Measurements from ENCODE around the gene TASP1. TPM values are rescaled to one million over a fixed set of nuclear protein-coding genes. Genes with fewer than 3 reads are reported as not detected.

TASP1 gene
- total RNA-seq, 2 donors from 2014 or later: 15.8 to 16.6 TPM

DNA sequence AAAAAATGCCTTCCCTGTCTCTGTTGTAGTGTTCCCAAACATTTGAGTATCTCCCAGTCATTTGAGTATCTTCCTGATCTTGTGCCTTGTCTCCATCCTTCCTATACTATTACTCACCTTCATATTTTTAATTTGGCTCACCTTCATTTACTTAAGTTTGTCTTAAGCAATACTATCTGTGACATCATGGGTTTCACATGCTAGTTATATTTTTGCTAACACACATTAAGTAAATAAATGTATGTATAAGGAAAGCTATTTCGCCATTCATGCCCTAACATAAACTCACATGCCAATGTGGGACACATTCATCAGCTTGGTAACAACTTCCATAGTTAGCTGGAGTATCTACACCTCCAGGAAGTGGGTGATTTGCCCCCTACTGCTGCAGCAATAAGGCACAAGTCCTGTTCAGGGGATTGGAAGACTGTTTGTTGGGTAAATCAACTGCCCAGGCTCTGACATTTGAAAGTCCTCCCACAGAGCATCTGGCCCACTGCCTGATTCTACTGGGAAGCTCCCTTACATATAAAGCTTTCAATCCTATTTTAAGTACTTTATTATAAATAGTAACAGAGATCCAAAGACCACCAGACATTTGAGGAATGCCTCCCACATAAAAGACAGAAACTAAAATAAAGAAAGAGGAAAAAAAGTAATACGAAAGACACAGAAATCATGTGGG is 285.3 kb downstream of the TASP1 start:
- Histone ChIP-seq H3K27ac (ENCODE audit: low read depth, low read length) (no peak overlapping the region), H3K27me3 (ENCODE audit: control insufficient read depth, insufficient read depth, low read length, poor library complexity, severe bottlenecking) (peaks cover 22% of the 10 kb centered on the region), H3K9me3 (ENCODE audit: control insufficient read depth, low read length) (no peaks in the 10 kb centered on the region), H3K9ac (ENCODE audit: extremely low read depth, low read length, poor library complexity, severe bottlenecking) (no peak overlapping the region), H3K36me3 (ENCODE audit: control insufficient read depth, insufficient read depth, low read length) (no peaks in the 10 kb centered on the region), H3K4me1 (ENCODE audit: control insufficient read depth, insufficient read depth, low read length) (peaks cover 13% of the 10 kb centered on the region), H3K4me3 (ENCODE audit: low read length) (no peak overlapping the region)
- Mint-ChIP-seq H3K4me3 (no peak overlapping the region), H3K4me1 (peaks cover 44% of the 10 kb centered on the region), H3K9me3 (no peaks in the 10 kb centered on the region), H3K36me3 (ENCODE audit: low read depth) (peaks cover 2% of the 10 kb centered on the region), H3K27ac (no peak overlapping the region), H3K27me3 (ENCODE audit: insufficient read depth) (peaks cover 18% of the 10 kb centered on the region)
- TF ChIP-seq, protein P1, sequence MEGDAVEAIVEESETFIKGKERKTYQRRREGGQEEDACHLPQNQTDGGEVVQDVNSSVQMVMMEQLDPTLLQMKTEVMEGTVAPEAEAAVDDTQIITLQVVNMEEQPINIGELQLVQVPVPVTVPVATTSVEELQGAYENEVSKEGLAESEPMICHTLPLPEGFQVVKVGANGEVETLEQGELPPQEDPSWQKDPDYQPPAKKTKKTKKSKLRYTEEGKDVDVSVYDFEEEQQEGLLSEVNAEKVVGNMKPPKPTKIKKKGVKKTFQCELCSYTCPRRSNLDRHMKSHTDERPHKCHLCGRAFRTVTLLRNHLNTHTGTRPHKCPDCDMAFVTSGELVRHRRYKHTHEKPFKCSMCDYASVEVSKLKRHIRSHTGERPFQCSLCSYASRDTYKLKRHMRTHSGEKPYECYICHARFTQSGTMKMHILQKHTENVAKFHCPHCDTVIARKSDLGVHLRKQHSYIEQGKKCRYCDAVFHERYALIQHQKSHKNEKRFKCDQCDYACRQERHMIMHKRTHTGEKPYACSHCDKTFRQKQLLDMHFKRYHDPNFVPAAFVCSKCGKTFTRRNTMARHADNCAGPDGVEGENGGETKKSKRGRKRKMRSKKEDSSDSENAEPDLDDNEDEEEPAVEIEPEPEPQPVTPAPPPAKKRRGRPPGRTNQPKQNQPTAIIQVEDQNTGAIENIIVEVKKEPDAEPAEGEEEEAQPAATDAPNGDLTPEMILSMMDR (conservative IDR thresholded peaks at IDR 0.05): no peak
- DNase-seq: no peak
- WGBS, 2 experiments (ENCODE audit: insufficient coverage in 1 of 2, insufficient read length in 1 of 2): 100% methylated on average over 1 of the region's 2 CpGs

DNA sequence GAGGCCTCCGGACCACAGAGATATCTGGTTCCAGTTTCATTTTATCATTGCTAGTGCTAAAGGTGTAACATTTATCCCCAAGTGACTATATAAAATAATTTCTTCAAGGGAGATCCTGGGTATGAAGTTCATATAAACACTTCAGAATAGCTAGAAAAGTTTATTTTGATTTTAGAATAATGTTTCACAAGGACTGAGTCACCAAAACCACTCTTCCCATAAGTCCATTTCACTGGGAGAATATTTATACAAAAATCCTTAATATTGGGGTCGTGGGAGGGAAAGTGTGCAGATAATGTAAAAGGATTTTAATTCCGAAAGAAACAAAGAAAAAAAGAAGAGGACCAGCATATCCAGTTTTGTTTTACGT is 289.5 kb downstream of the TASP1 start:
- no peak for DNase-seq
- no peaks in the 10 kb centered on the region for H3K9me3 ChIP-seq (ENCODE audit: control insufficient read depth, low read length)
- Mint-ChIP-seq H3K27me3 (ENCODE audit: insufficient read depth) (peaks cover 11% of the 10 kb centered on the region), H3K4me1 (peaks cover 18% of the 10 kb centered on the region), H3K9me3 (no peaks in the 10 kb centered on the region), H3K4me3 (no peak overlapping the region), H3K27ac (no peak overlapping the region), H3K36me3 (ENCODE audit: low read depth) (no peaks in the 10 kb centered on the region)
- no peak overlapping the region for H3K9ac ChIP-seq (ENCODE audit: extremely low read depth, low read length, poor library complexity, severe bottlenecking)
- H3K27me3 ChIP-seq (ENCODE audit: control insufficient read depth, insufficient read depth, low read length, poor library complexity, severe bottlenecking): peaks cover 7% of the 10 kb centered on the region
- H3K27ac ChIP-seq (ENCODE audit: low read depth, low read length): no peak overlapping the region
- H3K4me3 ChIP-seq (ENCODE audit: low read length): no peak overlapping the region
- WGBS, 2 experiments (ENCODE audit: insufficient coverage in 1 of 2, insufficient read length in 1 of 2): 83 to 98% methylated on average over 1 to 3 of the region's 4 CpGs
- H3K4me1 ChIP-seq (ENCODE audit: control insufficient read depth, insufficient read depth, low read length): no peaks in the 10 kb centered on the region
- no peaks in the 10 kb centered on the region for H3K36me3 ChIP-seq (ENCODE audit: control insufficient read depth, insufficient read depth, low read length)
- TF ChIP-seq, protein P1 (conservative IDR thresholded peaks at IDR 0.05): no peak

DNA sequence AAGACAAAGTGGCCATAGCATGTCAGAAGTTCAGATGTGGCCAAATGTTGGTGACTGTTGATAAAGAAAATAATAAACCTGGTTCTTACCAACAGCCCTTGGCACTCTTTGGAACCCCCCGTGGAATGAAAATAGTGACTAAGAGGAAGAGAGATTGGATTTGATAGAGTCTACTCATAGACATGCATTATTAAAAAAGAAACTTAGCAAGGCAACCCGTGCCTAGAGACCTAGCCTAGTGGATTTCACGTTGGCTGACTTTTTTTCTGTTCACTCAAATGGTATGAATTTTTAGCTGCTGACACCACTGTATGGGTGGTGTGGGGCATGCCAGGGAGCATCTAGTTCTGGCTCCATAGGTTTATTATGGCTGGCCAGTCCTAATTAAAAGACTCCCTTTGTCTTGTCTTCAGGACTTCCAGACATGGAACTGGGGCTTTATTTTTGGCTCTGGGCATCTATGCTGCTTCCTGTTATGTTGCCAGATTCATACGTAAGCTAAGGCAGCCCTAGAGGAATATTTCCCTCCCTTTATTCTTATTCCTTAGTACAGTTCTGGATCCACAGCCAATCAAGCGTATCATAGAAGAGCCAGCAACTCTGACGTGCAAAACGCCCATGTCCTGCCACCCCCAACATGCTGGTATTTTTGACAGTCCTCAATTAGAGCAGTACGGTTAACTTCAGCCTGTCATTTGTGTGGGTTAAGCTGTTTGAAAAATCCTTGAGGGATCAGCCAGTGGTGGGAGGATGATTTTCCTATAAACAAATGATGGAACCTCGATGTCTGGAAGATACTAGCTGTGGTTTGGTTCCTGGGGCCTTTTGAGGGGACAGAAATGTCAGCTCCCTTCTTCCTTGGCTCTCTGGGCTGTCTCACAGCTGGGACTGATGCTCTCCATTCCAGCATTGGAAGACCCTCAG is 290.2 kb downstream of the TASP1 start:
- no peak for DNase-seq
- TF ChIP-seq, protein P1 (conservative IDR thresholded peaks at IDR 0.05): no peak
- Histone ChIP-seq H3K9ac (ENCODE audit: extremely low read depth, low read length, poor library complexity, severe bottlenecking) (no peak overlapping the region), H3K27me3 (ENCODE audit: control insufficient read depth, insufficient read depth, low read length, poor library complexity, severe bottlenecking) (peaks cover 3% of the 10 kb centered on the region), H3K36me3 (ENCODE audit: control insufficient read depth, insufficient read depth, low read length) (no peaks in the 10 kb centered on the region), H3K9me3 (ENCODE audit: control insufficient read depth, low read length) (no peaks in the 10 kb centered on the region), H3K27ac (ENCODE audit: low read depth, low read length) (no peak overlapping the region), H3K4me1 (ENCODE audit: control insufficient read depth, insufficient read depth, low read length) (no peaks in the 10 kb centered on the region), H3K4me3 (ENCODE audit: low read length) (no peak overlapping the region)
- H3K27ac Mint-ChIP-seq: no peak overlapping the region
- H3K4me1 Mint-ChIP-seq: peaks cover 19% of the 10 kb centered on the region
- 96 to 100% methylated on average over 1 to 9 of the region's 9 CpGs for WGBS, 2 experiments (ENCODE audit: insufficient coverage in 1 of 2, insufficient read length in 1 of 2)
- H3K4me3 Mint-ChIP-seq: no peak overlapping the region
- H3K27me3 Mint-ChIP-seq (ENCODE audit: insufficient read depth): peaks cover 8% of the 10 kb centered on the region
- H3K9me3 Mint-ChIP-seq: no peaks in the 10 kb centered on the region
- no peaks in the 10 kb centered on the region for H3K36me3 Mint-ChIP-seq (ENCODE audit: low read depth)

All from endodermal cell (in vitro differentiated cells).